ENCODE results near the gene STK39. TPM values are rescaled to one million over a fixed set of nuclear protein-coding genes. Genes with fewer than 3 reads are reported as not detected.

The STK39 gene
- total and polyA plus RNA-seq, 9 of the 15 experiments (the other 6 are each of a cell fraction or from before 2014, with no cell fraction given): 0.19 to 0.76 (median 0.51) TPM

DNA sequence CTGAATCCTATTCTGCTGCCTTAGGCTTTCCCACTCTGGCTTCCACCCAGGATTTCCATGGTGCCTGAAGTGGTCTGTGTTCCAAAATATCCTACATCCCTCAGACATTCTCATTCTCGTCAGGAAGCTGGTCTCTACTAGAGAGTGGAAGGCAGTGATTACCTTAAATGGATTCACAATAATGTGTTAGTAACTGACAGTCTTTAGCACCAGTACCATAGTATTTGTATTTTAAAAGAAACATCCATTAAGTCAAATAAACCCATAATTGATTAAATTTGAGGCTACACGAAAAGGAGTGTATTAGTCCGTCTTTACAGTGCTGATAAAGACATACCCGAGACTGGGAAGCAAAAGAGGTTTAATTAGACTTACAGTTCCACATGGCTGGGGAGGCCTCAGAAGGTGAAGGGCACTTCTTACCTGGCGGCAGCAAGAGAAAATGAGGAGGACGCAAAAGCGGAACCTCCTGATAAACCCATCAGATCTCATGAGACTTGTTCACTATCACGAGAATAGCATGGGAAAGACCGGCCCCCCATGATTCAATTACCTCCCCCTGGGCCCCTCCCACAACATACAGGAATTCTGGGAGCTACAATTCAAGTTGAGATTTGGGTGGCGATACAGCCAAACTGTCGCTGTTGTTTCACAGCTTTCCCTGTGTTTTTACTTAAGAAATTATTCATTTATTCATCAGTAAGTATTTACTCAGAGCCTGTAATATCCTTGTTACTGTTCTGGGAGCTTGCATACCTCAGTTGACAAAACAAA is 306.5 kb downstream of the STK39 start (continued):
- TF ChIP-seq MAZ (CRISPR knock-in tag; conservative IDR thresholded peaks at IDR 0.05 in 1 of 2, IDR thresholded peaks at IDR 0.05 in 1 of 2) (peak; percentile 43 to 74; a peak in 3 of 4 replicates), PCBP1 (IDR thresholded peaks at IDR 0.05; ENCODE audit: low read depth, low read length, poor library complexity, severe bottlenecking) (no peak), ZNF696 (CRISPR knock-in tag; conservative IDR thresholded peaks at IDR 0.05) (no peak), ZNF174 (CRISPR knock-in tag; IDR thresholded peaks at IDR 0.05) (no peak), NFE2 (IDR thresholded peaks at IDR 0.05; ENCODE audit: low read depth) (0 out of 2 replicates have a peak, but pooled peaks have one; percentile 6), ZNF431 (CRISPR knock-in tag; IDR thresholded peaks at IDR 0.05) (no peak), YY1 (IDR thresholded peaks at IDR 0.05; ENCODE audit: borderline replicate concordance in 1 of 3, control insufficient read depth in 1 of 3, extremely low read depth in 1 of 3, insufficient read depth in 3 of 3, insufficient read length in 1 of 3, insufficient replicate concordance in 2 of 3, low read depth in 1 of 3, low read length in 2 of 3) (peak in 1 of 3 experiments; percentile 40), HMG20A (CRISPR knock-in tag; conservative IDR thresholded peaks at IDR 0.05) (no peak), POLR3A (IDR thresholded peaks at IDR 0.05; ENCODE audit: borderline replicate concordance, extremely low read depth, insufficient read depth, insufficient read length) (no peak), TOE1 (IDR thresholded peaks at IDR 0.05; ENCODE audit: borderline replicate concordance) (peak; percentile 69), TOE1 (CRISPR knock-in tag; IDR thresholded peaks at IDR 0.05; ENCODE audit: borderline replicate concordance, low read depth) (no peak), KLF16 (IDR thresholded peaks at IDR 0.05) (0 out of 2 replicates have a peak, but pooled peaks have one; percentile 3)
- TF ChIP-seq, protein P1, sequence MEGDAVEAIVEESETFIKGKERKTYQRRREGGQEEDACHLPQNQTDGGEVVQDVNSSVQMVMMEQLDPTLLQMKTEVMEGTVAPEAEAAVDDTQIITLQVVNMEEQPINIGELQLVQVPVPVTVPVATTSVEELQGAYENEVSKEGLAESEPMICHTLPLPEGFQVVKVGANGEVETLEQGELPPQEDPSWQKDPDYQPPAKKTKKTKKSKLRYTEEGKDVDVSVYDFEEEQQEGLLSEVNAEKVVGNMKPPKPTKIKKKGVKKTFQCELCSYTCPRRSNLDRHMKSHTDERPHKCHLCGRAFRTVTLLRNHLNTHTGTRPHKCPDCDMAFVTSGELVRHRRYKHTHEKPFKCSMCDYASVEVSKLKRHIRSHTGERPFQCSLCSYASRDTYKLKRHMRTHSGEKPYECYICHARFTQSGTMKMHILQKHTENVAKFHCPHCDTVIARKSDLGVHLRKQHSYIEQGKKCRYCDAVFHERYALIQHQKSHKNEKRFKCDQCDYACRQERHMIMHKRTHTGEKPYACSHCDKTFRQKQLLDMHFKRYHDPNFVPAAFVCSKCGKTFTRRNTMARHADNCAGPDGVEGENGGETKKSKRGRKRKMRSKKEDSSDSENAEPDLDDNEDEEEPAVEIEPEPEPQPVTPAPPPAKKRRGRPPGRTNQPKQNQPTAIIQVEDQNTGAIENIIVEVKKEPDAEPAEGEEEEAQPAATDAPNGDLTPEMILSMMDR (IDR thresholded peaks at IDR 0.05 in 2 of 3, conservative IDR thresholded peaks at IDR 0.05 in 1 of 3; ENCODE audit: insufficient read depth in 2 of 3, low read depth in 1 of 3, low read length in 3 of 3): no peak
- TF ChIP-seq, protein P2, sequence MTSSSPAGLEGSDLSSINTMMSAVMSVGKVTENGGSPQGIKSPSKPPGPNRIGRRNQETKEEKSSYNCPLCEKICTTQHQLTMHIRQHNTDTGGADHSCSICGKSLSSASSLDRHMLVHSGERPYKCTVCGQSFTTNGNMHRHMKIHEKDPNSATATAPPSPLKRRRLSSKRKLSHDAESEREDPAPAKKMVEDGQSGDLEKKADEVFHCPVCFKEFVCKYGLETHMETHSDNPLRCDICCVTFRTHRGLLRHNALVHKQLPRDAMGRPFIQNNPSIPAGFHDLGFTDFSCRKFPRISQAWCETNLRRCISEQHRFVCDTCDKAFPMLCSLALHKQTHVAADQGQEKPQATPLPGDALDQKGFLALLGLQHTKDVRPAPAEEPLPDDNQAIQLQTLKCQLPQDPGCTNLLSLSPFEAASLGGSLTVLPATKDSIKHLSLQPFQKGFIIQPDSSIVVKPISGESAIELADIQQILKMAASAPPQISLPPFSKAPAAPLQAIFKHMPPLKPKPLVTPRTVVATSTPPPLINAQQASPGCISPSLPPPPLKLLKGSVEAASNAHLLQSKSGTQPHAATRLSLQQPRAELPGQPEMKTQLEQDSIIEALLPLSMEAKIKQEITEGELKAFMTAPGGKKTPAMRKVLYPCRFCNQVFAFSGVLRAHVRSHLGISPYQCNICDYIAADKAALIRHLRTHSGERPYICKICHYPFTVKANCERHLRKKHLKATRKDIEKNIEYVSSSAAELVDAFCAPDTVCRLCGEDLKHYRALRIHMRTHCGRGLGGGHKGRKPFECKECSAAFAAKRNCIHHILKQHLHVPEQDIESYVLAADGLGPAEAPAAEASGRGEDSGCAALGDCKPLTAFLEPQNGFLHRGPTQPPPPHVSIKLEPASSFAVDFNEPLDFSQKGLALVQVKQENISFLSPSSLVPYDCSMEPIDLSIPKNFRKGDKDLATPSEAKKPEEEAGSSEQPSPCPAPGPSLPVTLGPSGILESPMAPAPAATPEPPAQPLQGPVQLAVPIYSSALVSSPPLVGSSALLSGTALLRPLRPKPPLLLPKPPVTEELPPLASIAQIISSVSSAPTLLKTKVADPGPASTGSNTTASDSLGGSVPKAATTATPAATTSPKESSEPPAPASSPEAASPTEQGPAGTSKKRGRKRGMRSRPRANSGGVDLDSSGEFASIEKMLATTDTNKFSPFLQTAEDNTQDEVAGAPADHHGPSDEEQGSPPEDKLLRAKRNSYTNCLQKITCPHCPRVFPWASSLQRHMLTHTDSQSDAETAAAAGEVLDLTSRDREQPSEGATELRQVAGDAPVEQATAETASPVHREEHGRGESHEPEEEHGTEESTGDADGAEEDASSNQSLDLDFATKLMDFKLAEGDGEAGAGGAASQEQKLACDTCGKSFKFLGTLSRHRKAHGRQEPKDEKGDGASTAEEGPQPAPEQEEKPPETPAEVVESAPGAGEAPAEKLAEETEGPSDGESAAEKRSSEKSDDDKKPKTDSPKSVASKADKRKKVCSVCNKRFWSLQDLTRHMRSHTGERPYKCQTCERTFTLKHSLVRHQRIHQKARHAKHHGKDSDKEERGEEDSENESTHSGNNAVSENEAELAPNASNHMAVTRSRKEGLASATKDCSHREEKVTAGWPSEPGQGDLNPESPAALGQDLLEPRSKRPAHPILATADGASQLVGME (CRISPR knock-in tag; IDR thresholded peaks at IDR 0.05): no peak
- TF ChIP-seq, protein P3, sequence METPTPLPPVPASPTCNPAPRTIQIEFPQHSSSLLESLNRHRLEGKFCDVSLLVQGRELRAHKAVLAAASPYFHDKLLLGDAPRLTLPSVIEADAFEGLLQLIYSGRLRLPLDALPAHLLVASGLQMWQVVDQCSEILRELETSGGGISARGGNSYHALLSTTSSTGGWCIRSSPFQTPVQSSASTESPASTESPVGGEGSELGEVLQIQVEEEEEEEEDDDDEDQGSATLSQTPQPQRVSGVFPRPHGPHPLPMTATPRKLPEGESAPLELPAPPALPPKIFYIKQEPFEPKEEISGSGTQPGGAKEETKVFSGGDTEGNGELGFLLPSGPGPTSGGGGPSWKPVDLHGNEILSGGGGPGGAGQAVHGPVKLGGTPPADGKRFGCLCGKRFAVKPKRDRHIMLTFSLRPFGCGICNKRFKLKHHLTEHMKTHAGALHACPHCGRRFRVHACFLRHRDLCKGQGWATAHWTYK (CRISPR knock-in tag; IDR thresholded peaks at IDR 0.05): no peak
- TF ChIP-seq, protein P4, sequence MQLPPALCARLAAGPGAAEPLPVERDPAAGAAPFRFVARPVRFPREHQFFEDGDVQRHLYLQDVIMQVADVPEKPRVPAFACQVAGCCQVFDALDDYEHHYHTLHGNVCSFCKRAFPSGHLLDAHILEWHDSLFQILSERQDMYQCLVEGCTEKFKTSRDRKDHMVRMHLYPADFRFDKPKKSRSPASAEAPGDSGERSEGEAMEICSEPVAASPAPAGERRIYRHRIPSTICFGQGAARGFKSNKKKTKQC (CRISPR knock-in tag; IDR thresholded peaks at IDR 0.05): no peak

Measured in K562 (cell line).